Stimulated activated CD4-positive, alpha-beta T cell treated with anti-CD3 and anti-CD28 coated beads, Interleukin-1b, Interleukin-23, amount 100 ng/mL, for 4 hours (primary cell): Measurements from ENCODE around the gene UGT1A8.
"Not testable (repeated sequence)": the region's sequence is repeated elsewhere in the genome, so short reads cannot be mapped to it uniquely, and the experiment has no call there.

Source experiments
- DNase-seq, 2 donors: peaks; one replicate each; pipeline ENCODE4 v3.0.0-alpha.2; 2020; ENCODE audit warnings: low read depth in 2 of 2

The UGT1A8 gene

GRCh38 chr2:233686928-233687327 lies 69.5 kb downstream of the UGT1A8 start:
- no peak for DNase-seq

GRCh38 chr2:233688341-233688740 lies 70.9 kb downstream of the UGT1A8 start:
- no peak for DNase-seq

- DNase-seq = no peak
Observed at GRCh38 chr2:233689031-233689430, 71.6 kb downstream of the UGT1A8 start.

GRCh38 chr2:233689501-233689900 lies 72.1 kb downstream of the UGT1A8 start:
- no peak for DNase-seq

- DNase-seq = no peak
Observed at GRCh38 chr2:233690444-233690843, 73.0 kb downstream of the UGT1A8 start.

- DNase-seq = no peak
Observed at GRCh38 chr2:233691443-233692433, 74.3 kb downstream of the UGT1A8 start.

- no peak for DNase-seq
Observed at GRCh38 chr2:233692648-233693047, 75.2 kb downstream of the UGT1A8 start, which contains the start of gene UGT1A6. UGT1A6 (plus strand) TSS chr2:233692890; CDS start chr2:233693005, 115 bp downstream.

GRCh38 chr2:233693963-233694362 lies 76.5 kb downstream of the UGT1A8 start:
- DNase-seq = no peak

- DNase-seq = no peak
Observed at GRCh38 chr2:233698740-233699139, 81.3 kb downstream of the UGT1A8 start.

- DNase-seq = no peak
Observed at GRCh38 chr2:233699424-233700027, 82.1 kb downstream of the UGT1A8 start.

- no peak for DNase-seq
Observed at GRCh38 chr2:233700028-233700635, 82.7 kb downstream of the UGT1A8 start.

- not testable (repeated sequence) for DNase-seq
Observed at GRCh38 chr2:233700842-233701241, 83.4 kb downstream of the UGT1A8 start.

- no peak for DNase-seq
Observed at GRCh38 chr2:233702238-233702637, 84.8 kb downstream of the UGT1A8 start.

GRCh38 chr2:233705911-233706506 lies 88.6 kb downstream of the UGT1A8 start:
- DNase-seq = no peak

- no peak for DNase-seq
Observed at GRCh38 chr2:233706720-233707119, 89.3 kb downstream of the UGT1A8 start.

- DNase-seq = no peak
Observed at GRCh38 chr2:233707940-233708644, 90.7 kb downstream of the UGT1A8 start.

GRCh38 chr2:233708942-233709341 lies 91.5 kb downstream of the UGT1A8 start:
- DNase-seq = no peak

GRCh38 chr2:233711312-233712008 lies 94.0 kb downstream of the UGT1A8 start:
- DNase-seq = peak; percentile 48 to 56

- no peak for DNase-seq
Observed at GRCh38 chr2:233712611-233713261, 95.3 kb downstream of the UGT1A8 start, which contains the start of gene UGT1A5. UGT1A5 (plus strand) TSS chr2:233712907; CDS start chr2:233712992, 85 bp downstream.

- DNase-seq = no peak
Observed at GRCh38 chr2:233713262-233713615, 95.8 kb downstream of the UGT1A8 start.
